AG04449 (cell line): Measurements from ENCODE around the gene DPYSL4.

ENCODE experiments used
- CTCF ChIA-PET: fragments of 350-600 bp; formaldehyde crosslinking; extraction: SDS; loops from one replicate; lab custom pipeline; 2021; ENCODE audit warnings: antibody characterized with exemption; lab: Yijun Ruan, JAX
- POLR2A ChIA-PET: fragments of 400-600, 350-600 bp; formaldehyde crosslinking; extraction: SDS; loops from one replicate; lab custom pipeline; 2020; ENCODE audit warnings: antibody characterized with exemption, inconsistent platforms; lab: Yijun Ruan, JAX
- DNase-seq: peaks from one replicate; pipeline ENCODE4 v3.0.0-alpha.2; 2010; ENCODE audit warnings: low read depth, low spot score
- H3K4me3 ChIP-seq: 2 replicates; pipeline ENCODE4 v1.5.1; 2011; ENCODE audit warnings: low read depth, mild to moderate bottlenecking, control low read depth, low read length
- TF ChIP-seq, protein P1 (sequence below): IDR thresholded peaks from one replicate; pipeline ENCODE4 v1.5.1; 2011; ENCODE audit warnings: mild to moderate bottlenecking, moderate library complexity, low read length, control low read depth, inconsistent platforms; ENCODE audit not compliant: insufficient read depth; ENCODE audit errors: missing control alignments

DPYSL4 gene

DNA sequence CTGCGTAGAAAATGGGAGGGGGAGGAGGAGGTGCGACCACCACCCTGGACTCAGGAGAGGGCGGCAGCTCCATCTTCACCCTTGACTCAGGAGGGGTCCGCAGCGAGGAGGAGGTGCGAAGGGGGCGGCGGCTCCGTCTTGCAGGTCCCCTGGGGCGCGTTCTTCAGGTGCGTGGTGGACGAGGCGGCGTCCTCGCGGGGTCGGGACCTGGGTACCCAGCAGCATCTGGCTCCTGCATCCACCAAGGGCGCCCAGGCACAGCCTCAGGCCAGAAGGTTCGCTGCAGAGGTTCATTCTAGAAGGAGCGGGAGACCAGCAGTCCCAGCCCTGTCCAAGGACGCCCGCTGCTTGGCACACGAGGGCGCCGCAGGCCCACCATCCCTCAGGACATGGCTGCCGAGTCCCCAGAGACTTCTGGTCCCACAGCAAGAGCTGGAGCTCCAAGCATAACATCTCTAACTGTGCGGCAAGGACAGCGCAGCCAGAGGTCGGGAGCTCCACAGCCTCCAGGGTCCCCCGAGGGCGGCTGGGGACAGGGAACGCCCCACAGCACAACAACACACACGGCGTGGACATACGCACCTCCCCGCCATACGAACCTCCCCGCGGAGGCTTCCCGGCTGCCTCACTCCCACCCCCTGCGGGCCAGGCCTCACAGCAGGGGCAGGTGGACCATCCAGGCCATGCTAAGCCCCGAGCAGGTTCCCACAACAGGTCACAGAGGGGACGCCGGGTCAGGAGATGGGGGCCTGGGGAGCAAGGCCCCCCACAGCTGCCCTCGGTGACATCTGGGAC lies 16.8 kb upstream of the DPYSL4 start:
- no peak overlapping the region for H3K4me3 ChIP-seq
- DNase-seq: no peak
- ChIA-PET POLR2A (no interaction called here), CTCF (no interaction called here)
- TF ChIP-seq, protein P1, sequence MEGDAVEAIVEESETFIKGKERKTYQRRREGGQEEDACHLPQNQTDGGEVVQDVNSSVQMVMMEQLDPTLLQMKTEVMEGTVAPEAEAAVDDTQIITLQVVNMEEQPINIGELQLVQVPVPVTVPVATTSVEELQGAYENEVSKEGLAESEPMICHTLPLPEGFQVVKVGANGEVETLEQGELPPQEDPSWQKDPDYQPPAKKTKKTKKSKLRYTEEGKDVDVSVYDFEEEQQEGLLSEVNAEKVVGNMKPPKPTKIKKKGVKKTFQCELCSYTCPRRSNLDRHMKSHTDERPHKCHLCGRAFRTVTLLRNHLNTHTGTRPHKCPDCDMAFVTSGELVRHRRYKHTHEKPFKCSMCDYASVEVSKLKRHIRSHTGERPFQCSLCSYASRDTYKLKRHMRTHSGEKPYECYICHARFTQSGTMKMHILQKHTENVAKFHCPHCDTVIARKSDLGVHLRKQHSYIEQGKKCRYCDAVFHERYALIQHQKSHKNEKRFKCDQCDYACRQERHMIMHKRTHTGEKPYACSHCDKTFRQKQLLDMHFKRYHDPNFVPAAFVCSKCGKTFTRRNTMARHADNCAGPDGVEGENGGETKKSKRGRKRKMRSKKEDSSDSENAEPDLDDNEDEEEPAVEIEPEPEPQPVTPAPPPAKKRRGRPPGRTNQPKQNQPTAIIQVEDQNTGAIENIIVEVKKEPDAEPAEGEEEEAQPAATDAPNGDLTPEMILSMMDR: no peak

DNA sequence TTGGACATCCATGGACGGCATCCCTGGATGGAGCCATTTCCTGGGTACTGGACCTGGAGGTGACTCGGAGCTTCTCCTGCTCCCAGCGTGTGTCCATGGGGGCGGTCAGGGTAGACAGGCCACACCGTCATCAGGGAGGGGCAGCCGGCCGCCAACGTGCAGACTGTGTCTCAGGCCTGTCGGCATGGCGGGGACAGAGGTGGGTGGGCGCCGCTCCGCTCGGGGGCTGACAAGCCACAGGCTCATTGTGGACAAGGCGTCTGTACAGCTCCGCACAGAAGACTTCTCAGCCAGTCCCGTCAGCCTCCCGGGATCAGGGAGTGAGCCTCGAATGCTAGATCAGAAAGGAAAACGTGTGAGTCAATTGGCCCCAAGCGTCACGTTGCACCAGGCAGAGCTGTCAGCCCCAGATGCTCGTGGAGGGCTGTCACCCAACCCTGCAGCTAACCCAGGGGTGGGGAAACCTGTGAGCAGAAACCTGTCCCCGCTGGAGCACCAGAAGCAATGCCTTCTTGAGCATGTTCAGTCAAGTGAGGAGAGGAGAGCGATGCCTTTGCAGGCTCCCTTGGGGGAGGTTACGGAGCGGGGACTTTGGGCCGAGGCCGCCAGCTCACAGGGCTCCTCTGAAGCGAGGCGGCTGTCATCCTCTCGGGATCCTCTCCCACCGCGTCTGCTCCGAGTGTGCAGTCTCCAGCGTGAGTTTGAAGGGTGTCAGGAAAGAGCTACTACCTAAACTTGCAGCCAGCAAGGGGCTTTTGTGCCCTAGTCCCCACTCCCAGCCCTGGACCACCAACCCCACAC lies 16.0 kb upstream of the DPYSL4 start:
- TF ChIP-seq, protein P1: no peak
- no peak for DNase-seq
- ChIA-PET CTCF (no interaction called here), POLR2A (no interaction called here)
- no peak overlapping the region for H3K4me3 ChIP-seq

DNA sequence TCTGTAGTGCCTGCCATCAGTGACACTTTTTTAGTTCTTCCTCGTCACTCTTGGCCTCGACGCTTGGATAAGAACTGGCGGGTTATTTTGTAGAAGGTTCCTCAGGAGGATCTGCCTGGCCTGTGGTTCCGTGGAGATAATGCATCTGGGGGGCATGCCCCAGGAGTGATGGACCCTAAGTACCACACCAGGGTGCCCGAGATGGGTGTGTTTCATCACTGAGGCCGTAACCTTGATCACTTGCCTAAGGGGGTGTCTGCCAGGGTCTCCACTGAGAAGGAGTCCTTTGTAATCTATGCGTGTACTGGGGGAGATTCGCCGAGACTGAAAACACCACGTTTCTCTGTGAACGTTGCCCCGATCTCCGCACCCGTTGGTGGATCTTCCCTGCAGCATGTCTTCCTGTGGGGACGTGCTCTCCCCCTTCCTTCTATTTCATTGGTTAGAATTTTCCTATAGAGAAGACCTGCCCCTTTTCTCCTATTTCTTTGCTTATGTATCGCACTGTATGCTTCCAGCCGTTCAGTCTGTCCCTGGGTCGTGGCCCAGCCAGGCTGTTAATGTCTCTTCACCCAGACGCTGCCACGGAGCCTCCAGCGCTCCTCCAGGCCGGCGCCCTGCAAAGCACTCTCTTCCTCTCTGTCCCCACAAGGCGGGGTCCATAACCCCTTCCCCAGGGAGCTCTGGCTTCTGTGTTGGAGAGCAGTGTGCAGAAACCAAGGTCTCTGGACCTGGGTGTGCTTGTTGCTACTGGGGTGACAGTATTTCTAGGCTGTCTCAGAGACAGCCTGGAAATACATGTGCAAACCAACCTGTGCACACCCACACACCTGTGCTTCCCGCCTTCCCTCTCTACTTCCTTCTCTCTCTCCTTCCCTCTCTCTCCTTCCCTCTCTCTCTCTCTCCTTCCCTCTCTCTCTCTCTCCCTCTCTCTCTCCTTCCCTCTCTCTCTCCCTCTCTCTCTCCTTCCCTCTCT lies 14.4 kb upstream of the DPYSL4 start:
- TF ChIP-seq, protein P1: no peak
- ChIA-PET POLR2A (no interaction called here), CTCF (no interaction called here)
- no peak for DNase-seq
- H3K4me3 ChIP-seq: no peak overlapping the region

DNA sequence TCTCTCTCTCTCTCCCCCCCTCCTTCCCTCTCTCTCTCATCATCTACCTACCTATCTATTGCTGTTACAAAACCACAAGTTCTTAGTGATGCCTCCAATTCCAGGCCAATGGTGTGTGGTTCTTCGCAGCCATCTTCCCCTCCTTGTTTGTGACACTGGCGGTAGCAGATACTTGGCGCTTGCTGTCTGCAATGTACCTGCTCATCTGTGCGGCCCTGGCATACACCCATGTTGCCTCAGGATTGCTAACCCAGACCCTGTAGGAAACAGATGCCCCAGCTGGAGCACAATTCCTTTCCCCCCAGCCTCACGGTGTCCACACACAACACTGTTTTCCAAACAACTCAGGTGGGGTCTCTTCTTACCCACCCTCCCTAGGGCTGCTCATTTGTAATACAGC lies 13.6 kb upstream of the DPYSL4 start:
- H3K4me3 ChIP-seq: no peak overlapping the region
- TF ChIP-seq, protein P1: no peak
- ChIA-PET CTCF (no interaction called here), POLR2A (no interaction called here)
- no peak for DNase-seq

DNA sequence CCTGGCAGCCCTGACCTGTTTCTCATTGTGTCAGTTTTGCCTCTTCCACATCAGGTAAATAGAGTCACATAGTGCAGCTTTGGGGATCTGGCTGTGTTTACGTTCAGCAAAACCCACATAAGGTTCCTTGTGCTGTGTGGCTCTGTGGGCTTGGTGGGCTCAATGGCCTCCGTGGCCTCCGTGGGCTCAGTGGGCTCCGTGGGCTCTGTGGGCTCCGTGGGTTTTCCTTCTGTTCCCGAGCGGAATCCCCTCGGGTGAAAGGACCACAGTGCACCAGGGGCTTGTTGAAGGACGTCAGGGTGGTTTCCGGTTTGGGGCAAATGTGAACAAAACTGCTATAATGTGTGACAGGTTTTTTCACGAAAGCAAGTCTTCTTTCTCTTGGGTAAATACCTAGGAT lies 12.5 kb upstream of the DPYSL4 start:
- ChIA-PET CTCF (no interaction called here), POLR2A (no interaction called here)

More for the DNA sequence above, 12.5 kb upstream of the DPYSL4 start:
- no peak for DNase-seq
- no peak overlapping the region for H3K4me3 ChIP-seq
- TF ChIP-seq, protein P1: no peak
